Stimulated activated CD4-positive, alpha-beta T cell treated with anti-CD3 and anti-CD28 coated beads, Interleukin-4, amount 100 ng/mL, for 24 hours (primary cell): ENCODE measurements around the gene PDE7B.

Source experiments
- DNase-seq: peaks from one replicate; pipeline ENCODE4 v3.0.0-alpha.2; 2020

The PDE7B gene

GRCh38 chr6:135938576-135939207 lies 87.2 kb downstream of the PDE7B start:
- DNase-seq: no peak

- no peak for DNase-seq
Measured at GRCh38 chr6:135939208-135939591, 87.7 kb downstream of the PDE7B start.

- no peak for DNase-seq
Measured at GRCh38 chr6:135940616-135941167, 89.2 kb downstream of the PDE7B start.

GRCh38 chr6:135941275-135942025 lies 89.9 kb downstream of the PDE7B start:
- no peak for DNase-seq

- no peak for DNase-seq
Measured at GRCh38 chr6:135944120-135944519, 92.6 kb downstream of the PDE7B start.

- DNase-seq: no peak
Measured at GRCh38 chr6:135946674-135947073, 95.2 kb downstream of the PDE7B start.

GRCh38 chr6:135950669-135951068 lies 99.2 kb downstream of the PDE7B start:
- DNase-seq: no peak

GRCh38 chr6:135951169-135951568 lies 99.7 kb downstream of the PDE7B start:
- no peak for DNase-seq

- no peak for DNase-seq
Measured at GRCh38 chr6:135953818-135954217, 102.3 kb downstream of the PDE7B start.

GRCh38 chr6:135955099-135955498 lies 103.6 kb downstream of the PDE7B start:
- DNase-seq: no peak

GRCh38 chr6:135962731-135963130 lies 111.2 kb downstream of the PDE7B start:
- DNase-seq: no peak

GRCh38 chr6:135970750-135971149 lies 119.2 kb downstream of the PDE7B start:
- DNase-seq: no peak

GRCh38 chr6:135971351-135971750 lies 119.8 kb downstream of the PDE7B start:
- DNase-seq: no peak

- no peak for DNase-seq
Measured at GRCh38 chr6:135972150-135972549, 120.6 kb downstream of the PDE7B start.

- DNase-seq: no peak
Measured at GRCh38 chr6:135972586-135972985, 121.1 kb downstream of the PDE7B start.

- DNase-seq: no peak
Measured at GRCh38 chr6:135974426-135974825, 122.9 kb downstream of the PDE7B start.

- no peak for DNase-seq
Measured at GRCh38 chr6:135976585-135976984, 125.1 kb downstream of the PDE7B start.

- DNase-seq: no peak
Measured at GRCh38 chr6:135983093-135983492, 131.6 kb downstream of the PDE7B start.

- no peak for DNase-seq
Measured at GRCh38 chr6:135983718-135984343, 132.3 kb downstream of the PDE7B start.

GRCh38 chr6:135985471-135985870 lies 134.0 kb downstream of the PDE7B start:
- no peak for DNase-seq

- no peak for DNase-seq
Measured at GRCh38 chr6:135987226-135987625, 135.7 kb downstream of the PDE7B start.

GRCh38 chr6:135990439-135990838 lies 138.9 kb downstream of the PDE7B start:
- DNase-seq: no peak

- no peak for DNase-seq
Measured at GRCh38 chr6:135990855-135991464, 139.5 kb downstream of the PDE7B start.
